Measurements from ENCODE around the gene RAET1G.
"Not testable (repeated sequence)": the region's sequence is repeated elsewhere in the genome, so short reads cannot be mapped to it uniquely, and the experiment has no call there.

RAET1G gene

DNA sequence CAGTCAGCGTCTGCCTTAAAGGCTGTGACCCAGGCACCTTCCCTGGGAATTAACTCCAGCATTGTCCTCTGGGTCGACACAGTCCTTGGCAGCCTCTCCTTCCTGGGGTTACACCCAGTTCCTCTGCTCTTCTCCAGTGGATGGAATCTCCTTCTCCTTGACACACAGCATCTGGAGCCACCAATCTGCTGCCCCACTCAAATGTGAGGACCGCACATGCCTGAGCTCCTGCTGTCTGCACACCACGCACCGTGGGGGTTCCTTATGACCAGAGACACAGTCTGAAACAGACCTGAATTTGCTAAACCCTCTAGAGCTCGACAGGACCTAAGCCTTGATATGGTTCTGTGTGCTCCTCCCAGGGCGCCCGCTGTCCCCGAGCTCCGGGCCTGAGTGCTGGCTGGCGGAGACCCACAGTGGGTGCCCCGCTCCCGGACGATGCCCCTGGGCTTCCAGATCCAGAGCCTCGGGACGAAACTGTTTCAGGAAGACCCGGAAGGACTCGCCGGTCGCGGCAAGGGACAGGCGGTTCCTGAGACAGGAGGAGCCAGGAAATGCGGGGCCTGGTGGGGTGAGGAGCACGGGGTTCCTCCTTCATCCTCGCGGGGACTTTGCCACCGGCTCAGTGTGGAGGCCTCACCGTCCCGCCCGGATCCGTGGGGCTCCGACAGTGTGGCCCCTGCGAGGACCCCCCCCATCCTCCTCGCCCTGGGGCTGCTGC is 2.5 kb upstream of the RAET1G start:
- in situ Hi-C loops (cut with MboI; ENCODE audit: low pct_unique_long_range_greater_than_20kb, low sequenced_read_pairs, unreplicated experiment) = no loop called here
- TF ChIP-seq, protein P1, sequence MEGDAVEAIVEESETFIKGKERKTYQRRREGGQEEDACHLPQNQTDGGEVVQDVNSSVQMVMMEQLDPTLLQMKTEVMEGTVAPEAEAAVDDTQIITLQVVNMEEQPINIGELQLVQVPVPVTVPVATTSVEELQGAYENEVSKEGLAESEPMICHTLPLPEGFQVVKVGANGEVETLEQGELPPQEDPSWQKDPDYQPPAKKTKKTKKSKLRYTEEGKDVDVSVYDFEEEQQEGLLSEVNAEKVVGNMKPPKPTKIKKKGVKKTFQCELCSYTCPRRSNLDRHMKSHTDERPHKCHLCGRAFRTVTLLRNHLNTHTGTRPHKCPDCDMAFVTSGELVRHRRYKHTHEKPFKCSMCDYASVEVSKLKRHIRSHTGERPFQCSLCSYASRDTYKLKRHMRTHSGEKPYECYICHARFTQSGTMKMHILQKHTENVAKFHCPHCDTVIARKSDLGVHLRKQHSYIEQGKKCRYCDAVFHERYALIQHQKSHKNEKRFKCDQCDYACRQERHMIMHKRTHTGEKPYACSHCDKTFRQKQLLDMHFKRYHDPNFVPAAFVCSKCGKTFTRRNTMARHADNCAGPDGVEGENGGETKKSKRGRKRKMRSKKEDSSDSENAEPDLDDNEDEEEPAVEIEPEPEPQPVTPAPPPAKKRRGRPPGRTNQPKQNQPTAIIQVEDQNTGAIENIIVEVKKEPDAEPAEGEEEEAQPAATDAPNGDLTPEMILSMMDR (IDR thresholded peaks at IDR 0.05; ENCODE audit: extremely low read depth, insufficient read depth, missing control alignments) = no peak
- DNase-seq (ENCODE audit: low spot score) = no peak

DNA sequence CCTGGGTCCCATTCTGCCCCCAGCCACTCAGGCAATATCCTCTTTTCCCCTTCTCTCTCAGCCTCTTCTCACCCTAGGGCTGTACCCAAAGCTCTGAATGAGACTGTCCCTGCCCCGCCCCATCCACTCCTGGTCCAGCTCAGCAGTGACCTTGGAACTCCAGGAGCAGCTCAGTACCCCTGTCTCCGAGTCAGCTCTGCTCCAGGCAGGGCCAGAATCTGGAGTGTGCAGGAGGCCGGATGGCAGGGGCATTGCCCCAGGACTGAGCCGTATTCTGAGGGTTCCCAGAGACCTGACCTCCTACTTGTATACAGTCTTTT is 2.0 kb upstream of the RAET1G start:
- in situ Hi-C loops (cut with MboI; ENCODE audit: low pct_unique_long_range_greater_than_20kb, low sequenced_read_pairs, unreplicated experiment) = loop anchor here (5.0 kb wide), 1 partner anchor 97 kb away; no protein-coding TSS in a partner anchor
- TF ChIP-seq, protein P1 (IDR thresholded peaks at IDR 0.05; ENCODE audit: extremely low read depth, insufficient read depth, missing control alignments) = no peak
- DNase-seq (ENCODE audit: low spot score) = no peak

DNA sequence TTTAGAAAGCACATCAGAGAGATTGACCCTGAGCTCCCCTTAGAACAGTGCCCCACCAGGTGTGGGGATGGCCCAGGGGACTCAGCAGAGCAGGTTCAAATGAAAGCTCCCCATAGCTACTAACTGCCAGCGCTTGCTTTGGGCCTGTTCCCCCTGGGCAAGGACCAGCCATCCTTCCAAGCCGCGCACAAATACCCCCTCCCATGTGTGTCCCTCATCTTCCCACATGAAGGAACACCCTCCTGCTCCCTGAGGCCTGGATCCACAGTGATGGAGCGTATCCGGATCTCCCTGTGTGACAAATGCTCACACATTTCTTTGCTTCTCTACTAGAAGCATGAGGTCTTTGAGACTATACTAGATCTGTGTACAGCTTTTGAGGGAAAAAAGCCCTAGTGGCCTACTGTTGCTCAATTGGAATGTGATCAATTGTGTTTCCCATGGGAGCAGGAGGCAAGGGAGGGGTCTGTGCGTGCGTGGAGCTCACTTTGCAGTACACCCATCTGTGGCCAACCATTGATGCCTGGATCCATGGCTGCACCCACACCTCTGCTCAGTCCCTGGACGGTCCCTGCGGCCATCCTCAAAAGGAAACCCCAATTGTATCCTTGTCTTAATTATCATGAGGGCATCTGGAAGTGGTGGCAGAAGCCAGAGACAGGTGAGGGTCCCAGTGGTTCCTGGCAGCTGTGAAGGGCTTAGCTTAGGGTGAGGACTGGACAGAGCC is 1.4 kb upstream of the RAET1G start:
- TF ChIP-seq, protein P1 (IDR thresholded peaks at IDR 0.05; ENCODE audit: extremely low read depth, insufficient read depth, missing control alignments) = no peak
- in situ Hi-C loops (cut with MboI; ENCODE audit: low pct_unique_long_range_greater_than_20kb, low sequenced_read_pairs, unreplicated experiment) = loop anchor here (5.0 kb wide), 1 partner anchor 98 kb away; no protein-coding TSS in a partner anchor
- DNase-seq (ENCODE audit: low spot score) = no peak

DNA sequence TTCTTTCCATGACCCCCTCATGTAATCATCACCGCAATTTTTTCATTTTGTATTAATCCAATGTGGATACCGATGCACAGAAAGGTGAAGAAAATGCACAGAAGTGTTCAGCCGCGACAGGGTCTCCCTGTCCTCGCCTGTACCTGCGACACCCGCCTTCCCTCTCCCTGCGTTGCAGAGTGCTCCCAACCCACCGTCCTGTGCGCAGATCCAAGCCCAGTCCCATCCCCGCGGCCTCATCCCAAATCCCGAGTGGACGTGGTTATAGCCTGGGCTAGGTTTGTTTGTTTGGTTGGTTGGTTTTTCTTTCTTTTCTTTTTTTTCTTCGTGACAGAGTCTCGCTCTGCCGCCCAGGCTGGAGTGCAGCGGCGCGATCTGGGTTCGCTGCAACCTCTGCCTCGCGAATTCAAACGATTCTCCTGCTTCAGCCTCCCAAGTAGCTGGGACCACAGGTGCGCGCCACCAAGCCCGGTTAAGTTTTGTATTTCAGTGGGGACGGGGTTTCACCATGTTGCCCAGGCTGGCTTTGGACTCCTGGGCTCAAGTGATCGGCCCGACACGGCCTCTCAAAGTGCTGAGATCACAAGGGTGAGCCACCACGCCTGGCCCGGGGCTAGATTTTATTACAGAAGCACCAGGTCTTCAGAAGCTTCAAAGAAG is 536 bp upstream of the RAET1G start:
- TF ChIP-seq, protein P1 (IDR thresholded peaks at IDR 0.05; ENCODE audit: extremely low read depth, insufficient read depth, missing control alignments) = no peak
- no peak for DNase-seq (ENCODE audit: low spot score)
- in situ Hi-C loops (cut with MboI; ENCODE audit: low pct_unique_long_range_greater_than_20kb, low sequenced_read_pairs, unreplicated experiment) = loop anchor here (5.0 kb wide), 1 partner anchor 99 kb away; no protein-coding TSS in a partner anchor

DNA sequence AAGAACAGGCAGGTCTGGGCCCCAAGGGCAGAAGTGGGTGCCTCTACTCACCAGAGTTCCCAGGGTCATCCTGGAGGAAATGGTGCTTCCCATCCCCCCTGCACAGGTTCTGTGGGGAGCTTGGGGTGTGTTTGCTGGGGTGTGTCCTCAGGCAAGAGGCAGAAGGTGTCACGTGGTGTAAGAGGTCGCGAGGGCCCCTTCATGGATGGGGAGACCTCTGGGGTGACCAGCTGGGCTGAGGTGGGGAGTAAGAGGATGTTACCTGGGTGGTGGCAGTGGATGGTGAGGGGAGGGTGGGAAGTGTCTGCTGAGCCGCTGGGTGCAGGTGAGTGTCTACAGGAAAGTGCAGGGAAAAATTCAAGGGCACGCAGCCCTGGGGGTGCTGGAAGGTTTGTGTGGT is 830 bp downstream of the RAET1G start:
- not testable (repeated sequence) for DNase-seq (ENCODE audit: low spot score)
- in situ Hi-C loops (cut with MboI; ENCODE audit: low pct_unique_long_range_greater_than_20kb, low sequenced_read_pairs, unreplicated experiment) = loop anchor here (5.0 kb wide), 1 partner anchor 100 kb away; no protein-coding TSS in a partner anchor

DNA sequence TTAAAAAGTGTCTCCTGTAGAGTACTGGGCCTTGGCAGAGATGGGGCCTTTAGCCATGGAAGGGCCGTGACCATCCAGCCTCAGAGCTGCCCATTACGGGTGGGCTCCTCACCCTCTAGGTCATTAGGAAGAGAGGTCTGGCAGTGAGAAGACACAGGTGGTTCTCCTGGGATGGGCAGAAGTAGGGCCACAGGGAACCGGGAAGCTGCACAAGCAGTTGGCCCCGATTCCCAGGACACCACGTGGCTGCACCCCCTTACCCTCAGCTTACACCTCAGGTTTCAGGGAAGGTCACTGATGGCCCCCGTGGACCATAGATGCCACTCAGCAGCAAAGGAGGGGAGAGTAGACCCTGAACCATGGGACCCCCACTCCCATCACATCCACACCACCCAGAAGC is 1.6 kb downstream of the RAET1G start:
- in situ Hi-C loops (cut with MboI; ENCODE audit: low pct_unique_long_range_greater_than_20kb, low sequenced_read_pairs, unreplicated experiment) = loop anchor here (5.0 kb wide), 1 partner anchor 101 kb away; no protein-coding TSS in a partner anchor
- TF ChIP-seq, protein P1 (IDR thresholded peaks at IDR 0.05; ENCODE audit: extremely low read depth, insufficient read depth, missing control alignments) = no peak

More for the DNA sequence above, 1.6 kb downstream of the RAET1G start:
- no peak for DNase-seq (ENCODE audit: low spot score)
